HuH-7.5 (cell line): ENCODE measurements around the gene OR10T2.
"Not testable (repeated sequence)": the region's sequence is repeated elsewhere in the genome, so short reads cannot be mapped to it uniquely, and the experiment has no call there.

Experiments used
- DNase-seq: peaks from one replicate; pipeline ENCODE4 v3.0.0; 2011; ENCODE audit warnings: low spot score

The OR10T2 gene

DNA sequence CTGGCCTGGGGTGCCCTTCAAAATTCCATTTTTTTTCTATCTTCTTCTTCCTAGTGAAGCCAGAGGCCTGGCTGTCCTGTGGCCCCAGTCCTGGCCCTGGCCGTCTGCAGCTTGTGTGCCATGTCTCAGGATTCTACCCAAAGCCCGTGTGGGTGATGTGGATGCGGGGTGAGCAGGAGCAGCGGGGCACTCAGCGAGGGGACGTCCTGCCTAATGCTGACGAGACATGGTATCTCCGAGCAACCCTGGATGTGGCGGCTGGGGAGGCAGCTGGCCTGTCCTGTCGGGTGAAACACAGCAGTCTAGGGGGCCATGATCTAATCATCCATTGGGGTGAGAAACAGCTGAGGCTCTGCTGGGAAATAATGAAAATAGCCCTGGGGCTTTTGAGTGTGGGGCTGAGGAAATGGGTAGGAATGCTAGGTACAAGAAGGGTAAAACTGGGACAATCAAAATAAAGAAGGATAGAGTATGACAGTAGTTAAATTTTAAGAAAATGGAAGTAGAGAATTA, 43.4 kb downstream of the OR10T2 start:
- no peak for DNase-seq

DNA sequence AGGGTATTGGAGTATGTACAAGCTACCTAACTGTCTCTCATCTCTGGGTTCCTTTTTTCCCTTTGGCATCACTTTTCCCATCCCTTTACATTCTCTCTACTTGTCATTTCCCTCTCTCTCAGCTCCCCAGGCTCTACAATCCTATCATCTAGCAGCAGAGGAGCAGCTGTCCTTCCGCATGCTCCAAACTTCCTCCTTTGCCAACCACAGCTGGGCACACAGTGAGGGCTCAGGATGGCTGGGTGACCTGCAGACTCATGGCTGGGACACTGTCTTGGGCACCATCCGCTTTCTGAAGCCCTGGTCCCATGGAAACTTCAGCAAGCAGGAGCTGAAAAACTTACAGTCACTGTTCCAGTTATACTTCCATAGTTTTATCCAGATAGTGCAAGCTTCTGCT, 45.0 kb downstream of the OR10T2 start:
- DNase-seq: no peak

DNA sequence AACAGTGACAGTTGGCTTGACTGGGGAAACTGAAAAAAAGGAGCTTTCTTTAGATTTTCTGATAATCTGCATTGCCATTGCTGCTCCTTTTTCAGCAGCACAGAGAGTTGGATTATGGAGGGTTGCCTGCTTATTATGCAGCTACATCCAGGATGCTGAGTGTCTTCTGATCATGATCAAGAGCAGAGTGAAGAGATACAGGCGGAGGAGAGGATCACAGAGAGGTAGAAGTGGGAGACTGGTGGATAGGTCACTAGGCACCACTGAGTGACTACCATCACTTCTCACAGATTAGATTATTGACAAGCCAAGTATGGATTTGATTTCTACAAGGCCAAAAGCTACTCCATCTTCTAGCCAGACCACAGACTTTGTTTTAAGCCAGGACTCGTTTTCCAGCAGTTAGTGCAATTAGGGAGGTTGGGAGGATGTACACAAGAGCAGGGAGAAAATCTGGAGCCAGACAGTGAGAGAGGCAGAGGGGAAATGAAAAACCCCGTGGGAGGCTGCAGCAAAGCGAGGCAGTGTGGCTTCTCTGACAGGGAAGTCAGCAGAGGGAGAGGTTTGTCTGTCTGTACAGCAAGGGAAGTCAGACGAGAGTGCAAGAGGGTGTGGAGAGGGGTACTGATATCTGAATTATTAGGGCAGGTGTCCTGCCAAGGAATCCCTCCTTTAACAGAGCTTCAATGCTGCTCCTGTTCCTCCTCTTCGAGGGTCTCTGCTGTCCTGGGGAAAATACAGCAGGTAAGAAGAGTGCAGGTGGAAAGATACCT, 45.8 kb downstream of the OR10T2 start, which contains the start of gene CD1E:
CD1E (plus strand) TSS at position 592 of the 773 bp plus-strand sequence; CDS start at position 687, 95 bp downstream.
- no peak for DNase-seq

DNA sequence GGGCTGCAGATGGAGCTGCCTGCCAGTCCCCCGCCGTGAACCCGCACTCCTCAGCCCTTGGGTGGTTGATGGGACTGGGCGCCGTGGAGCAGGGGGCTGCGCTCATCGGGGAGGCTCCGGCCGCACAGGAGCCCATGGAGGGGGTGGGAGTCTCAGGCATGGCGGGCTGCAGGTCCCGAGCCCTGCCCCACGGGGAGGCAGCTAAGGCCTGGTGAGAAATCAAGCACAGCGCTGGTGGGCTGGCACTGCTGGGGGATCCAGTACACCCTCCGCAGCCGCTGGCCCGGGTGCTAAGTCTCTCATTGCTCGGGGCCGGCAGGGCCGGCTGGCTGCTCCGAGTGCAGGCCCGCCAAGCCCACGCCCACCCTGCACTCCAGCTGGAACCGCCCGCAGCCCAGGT, 50.3 kb downstream of the OR10T2 start:
- not testable (repeated sequence) for DNase-seq
